Measurements from ENCODE around the gene MSL2. TPM values are rescaled to one million over a fixed set of nuclear protein-coding genes. Genes with fewer than 3 reads are reported as not detected.
A peak's percentile ranks its signal among the peaks of the same experiment; 100 is the strongest.
"Not testable (repeated sequence)": the region's sequence is repeated elsewhere in the genome, so short reads cannot be mapped to it uniquely, and the experiment has no call there.

MSL2 gene
- total RNA-seq, 1 experiment from 2014 or later = 6.4 TPM

DNA sequence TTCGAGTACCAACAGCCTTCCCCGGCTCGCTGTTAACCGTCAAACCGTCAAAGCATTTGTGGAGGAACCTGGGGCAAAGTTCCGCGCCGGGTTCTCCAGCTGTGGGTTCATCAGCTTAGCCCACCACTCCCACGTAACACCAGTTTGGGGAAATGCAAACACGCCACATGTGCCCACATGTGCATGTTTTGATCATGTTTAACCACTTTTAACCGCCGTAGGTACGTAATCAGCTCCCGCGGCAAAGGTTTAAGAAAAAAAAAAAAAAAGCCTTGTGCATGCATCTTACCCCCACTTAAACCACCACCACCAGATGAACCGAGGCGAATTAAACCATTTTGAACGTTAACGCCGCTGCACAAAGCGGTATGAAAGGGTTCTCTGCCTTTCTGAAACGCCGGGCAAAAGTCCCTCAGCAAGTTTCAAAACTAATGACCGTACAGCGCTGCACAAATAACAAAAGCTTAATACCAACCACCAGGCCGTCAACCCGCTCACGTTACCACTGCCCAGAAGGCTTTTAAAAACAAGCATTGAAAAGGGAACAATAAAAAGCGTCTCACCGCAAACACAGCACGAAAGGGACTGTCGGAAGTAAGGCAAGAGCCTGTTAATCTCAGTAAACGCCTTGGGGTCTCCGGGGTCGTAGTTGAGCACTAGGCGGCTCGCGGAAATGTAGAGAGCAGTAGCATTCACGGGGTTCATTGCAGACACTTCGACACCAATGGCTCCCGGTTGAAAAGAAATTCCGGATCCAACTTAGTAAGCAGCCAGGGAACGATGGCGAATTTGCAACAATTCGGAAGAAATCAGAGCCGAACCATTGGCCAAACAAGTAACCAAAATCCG lies 1.5 kb downstream of the MSL2 start:
- in situ Hi-C loops (cut with HindIII; ENCODE audit: low pct_unique_long_range_greater_than_20kb, low sequenced_read_pairs) = no loop called here
- no peak for DNase-seq (ENCODE audit: low read depth)

DNA sequence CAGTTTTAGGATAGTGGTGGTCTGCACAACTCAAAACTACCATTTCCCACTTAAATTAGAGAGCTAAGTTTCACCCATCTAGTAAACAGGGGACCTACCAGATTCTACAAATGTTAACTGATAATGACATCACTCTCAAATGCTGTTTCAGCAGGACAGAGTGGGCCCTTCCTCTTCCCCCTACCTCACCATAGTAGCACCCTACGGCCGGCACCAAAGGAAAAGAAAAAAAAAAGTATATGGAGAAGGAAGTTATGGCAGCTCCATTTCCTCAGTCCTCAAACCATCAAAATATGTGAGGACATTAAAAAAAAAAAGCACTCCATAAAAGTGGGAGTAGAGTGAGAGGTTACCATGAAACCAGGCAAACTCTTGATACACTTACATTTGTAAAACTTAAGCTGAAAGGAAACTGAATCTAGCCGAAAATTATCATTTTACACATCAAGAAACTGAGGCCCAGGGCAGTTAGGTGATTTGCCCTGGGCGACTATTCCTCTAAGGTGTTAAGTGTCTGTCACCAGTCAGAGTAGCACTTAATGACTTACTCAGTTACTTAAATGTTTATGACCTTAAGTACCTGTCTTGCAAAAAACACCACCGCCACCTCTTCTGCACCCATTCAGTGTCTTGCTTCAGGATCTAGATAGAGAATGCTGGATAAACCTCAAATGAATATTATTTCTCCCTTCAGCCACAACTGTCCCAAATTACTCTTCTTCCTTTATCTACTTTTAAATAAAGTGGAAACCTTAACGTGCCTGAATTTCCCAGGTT lies 2.7 kb downstream of the MSL2 start:
- peak; percentile 29 for DNase-seq (ENCODE audit: low read depth)
- in situ Hi-C loops (cut with HindIII; ENCODE audit: low pct_unique_long_range_greater_than_20kb, low sequenced_read_pairs) = no loop called here

DNA sequence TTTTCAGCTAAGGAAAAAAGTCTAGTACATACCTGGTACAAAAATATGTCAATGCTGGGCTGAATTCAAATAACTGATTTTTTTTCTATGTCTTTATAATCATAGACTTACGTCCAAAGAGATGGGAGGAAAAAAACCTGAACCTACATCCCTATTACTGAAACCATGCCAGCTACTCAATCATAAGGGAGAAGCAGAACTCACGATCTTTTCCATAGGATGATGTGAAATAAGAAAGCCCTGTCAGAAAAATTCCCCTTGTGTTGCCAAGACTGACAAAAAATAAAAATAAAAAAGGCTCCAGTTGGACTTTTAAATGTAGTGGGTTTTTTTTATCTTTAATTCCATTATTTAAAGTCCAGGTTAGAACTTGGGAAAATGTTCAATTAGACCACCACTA lies 3.3 kb downstream of the MSL2 start:
- in situ Hi-C loops (cut with HindIII; ENCODE audit: low pct_unique_long_range_greater_than_20kb, low sequenced_read_pairs) = no loop called here
- no peak for DNase-seq (ENCODE audit: low read depth)

DNA sequence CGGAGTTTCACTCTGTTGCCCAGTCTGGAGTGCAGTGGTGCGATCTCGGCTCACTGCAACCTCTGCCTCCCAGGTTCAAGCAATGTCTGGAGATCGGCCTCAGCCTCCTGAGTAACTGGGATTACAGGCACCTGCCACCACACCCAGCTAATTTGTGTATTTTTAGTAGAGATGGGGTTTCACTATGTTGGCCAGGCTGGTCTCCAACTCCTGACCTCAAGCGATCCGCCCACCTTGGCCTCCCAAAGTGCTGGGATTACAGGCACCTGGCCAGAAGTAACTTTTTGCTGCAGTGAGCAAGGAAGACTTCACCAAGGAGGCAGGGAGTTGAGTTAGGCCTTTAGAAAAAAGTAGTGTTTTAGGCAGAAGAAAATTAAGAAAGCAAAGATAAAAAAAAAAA lies 3.9 kb downstream of the MSL2 start:
- in situ Hi-C loops (cut with HindIII; ENCODE audit: low pct_unique_long_range_greater_than_20kb, low sequenced_read_pairs); DNase-seq (ENCODE audit: low read depth): not testable (repeated sequence)

DNA sequence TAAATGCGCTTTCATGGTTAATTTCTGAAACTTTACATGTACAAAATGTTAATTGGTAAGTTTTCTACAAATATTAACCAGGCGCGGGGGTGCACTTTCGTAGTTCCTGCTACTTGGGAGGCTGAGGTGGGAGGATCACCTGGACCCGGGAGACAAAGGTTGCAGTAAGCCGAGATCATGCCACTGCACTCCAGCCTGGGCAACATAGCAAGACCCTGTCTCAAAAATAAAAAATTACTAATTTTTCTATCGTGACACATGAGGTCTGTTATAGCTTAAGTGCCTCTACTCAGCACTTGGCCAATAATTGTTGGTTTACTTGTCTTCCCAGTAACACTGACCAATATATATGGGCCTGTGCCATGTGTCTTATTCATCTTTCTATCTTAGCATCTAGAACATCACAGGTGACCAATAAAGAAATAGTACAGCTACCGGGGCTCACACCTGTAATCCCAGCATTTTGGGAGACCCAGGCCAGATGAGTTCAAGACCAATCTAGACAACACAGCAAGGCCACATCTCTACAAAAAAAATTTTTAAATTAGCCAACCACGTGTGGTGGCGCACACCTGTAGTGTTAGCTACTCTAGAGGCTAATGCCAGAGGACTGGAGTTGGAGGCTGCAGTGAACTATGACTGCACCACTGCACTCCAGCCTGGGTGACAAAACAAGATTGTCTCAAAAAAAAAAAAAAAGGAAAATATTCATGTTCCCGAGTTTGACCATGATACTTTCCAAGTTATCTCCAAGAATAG lies 6.1 kb downstream of the MSL2 start:
- in situ Hi-C loops (cut with HindIII; ENCODE audit: low pct_unique_long_range_greater_than_20kb, low sequenced_read_pairs) = no loop called here
- DNase-seq (ENCODE audit: low read depth) = no peak

DNA sequence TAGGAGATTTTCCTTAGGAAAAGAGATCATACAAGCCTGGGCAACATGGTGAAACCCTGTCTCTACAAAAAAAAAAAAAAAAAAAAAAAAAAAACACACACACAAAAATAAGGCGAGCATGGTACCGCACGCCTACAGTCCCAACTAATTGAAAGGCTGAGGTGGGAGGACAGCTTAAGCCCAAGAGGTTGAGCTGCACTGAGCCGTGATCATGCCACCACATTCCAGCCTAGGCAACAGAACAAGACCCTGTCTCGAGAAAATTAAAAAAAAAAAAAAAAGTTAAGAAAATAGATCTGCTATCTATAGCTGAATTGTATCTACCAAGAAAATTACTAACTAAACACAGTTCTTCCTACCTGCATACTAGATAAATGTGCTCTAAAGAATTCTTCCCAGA lies 7.1 kb downstream of the MSL2 start:
- no peak for DNase-seq (ENCODE audit: low read depth)
- in situ Hi-C loops (cut with HindIII; ENCODE audit: low pct_unique_long_range_greater_than_20kb, low sequenced_read_pairs) = no loop called here

DNA sequence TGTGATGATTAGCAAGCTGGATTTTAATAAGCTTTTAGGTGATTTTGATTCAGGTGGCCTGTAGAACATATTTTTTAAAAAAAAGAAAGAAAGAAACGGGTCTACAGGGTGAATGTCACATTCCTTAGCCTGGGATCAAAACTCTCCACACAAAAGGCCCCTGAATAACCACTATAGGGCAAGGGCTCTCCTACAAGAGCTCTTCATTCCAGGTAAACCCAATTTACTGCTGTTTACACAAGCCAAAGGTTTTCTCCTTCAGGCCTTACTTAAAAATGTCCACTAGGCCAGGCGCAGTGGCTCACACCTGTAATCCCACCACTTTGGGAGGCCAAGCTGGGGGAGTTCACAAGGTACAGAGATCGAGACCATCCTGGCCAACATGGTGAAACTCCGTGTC lies 8.3 kb downstream of the MSL2 start:
- no peak for DNase-seq (ENCODE audit: low read depth)
- in situ Hi-C loops (cut with HindIII; ENCODE audit: low pct_unique_long_range_greater_than_20kb, low sequenced_read_pairs) = no loop called here

DNA sequence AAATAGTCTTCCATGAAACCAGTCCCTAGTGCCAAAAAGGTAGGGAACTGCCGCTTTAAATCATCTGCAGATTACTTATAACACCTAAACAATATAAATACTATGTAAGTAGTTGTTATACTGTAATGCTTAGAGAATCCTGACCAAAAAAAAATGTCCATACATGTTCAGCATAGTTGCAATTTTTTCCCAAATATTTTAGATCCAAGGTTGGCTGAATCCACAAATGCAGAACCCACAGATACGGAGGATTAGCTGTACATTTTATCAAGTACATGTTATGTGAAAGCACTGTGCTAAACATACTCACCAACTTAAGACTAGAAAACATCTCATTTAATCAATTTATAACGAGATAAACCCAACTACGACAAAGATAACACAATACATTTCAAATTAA lies 9.3 kb downstream of the MSL2 start:
- no peak for DNase-seq (ENCODE audit: low read depth)
- in situ Hi-C loops (cut with HindIII; ENCODE audit: low pct_unique_long_range_greater_than_20kb, low sequenced_read_pairs) = no loop called here

DNA sequence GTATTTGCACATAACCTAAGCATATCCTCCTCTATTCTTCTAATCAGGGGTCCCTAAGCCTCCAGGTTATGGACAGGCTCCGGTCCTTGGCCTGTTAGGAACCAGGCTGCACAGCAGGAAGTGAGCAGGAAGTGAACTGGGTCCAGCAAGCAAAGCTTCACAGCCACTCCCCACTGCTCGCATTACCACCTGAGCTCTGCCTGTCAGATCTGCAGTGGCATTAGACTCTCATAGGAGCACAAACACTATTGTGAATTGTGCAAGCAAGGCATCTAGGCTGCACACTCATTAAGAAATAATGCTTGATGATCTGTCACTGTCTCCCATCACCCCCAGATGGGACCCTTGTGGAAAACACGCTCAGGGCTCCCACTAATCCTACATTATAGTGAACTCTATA lies 9.8 kb downstream of the MSL2 start:
- in situ Hi-C loops (cut with HindIII; ENCODE audit: low pct_unique_long_range_greater_than_20kb, low sequenced_read_pairs) = no loop called here
- no peak for DNase-seq (ENCODE audit: low read depth)

DNA sequence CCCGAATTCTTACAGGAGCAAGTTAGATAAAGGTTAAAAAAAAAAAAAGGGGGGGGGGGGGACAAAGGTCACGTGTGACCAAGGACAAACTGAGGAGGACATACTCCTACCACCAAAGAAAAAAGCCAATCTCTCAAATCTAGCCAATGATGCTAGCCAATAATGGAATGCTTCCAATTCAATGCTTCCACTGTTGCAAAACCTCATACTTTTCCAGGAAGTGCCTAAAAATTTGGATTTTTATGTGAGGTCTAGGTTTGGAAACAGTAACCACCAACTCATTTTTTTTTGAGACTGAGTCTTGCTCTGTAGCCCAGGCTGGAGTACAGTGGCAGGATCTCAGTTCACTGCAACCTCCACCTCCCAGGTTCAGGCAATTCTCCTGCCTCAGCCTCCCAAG lies 11.4 kb downstream of the MSL2 start:
- in situ Hi-C loops (cut with HindIII; ENCODE audit: low pct_unique_long_range_greater_than_20kb, low sequenced_read_pairs) = no loop called here
- no peak for DNase-seq (ENCODE audit: low read depth)

DNA sequence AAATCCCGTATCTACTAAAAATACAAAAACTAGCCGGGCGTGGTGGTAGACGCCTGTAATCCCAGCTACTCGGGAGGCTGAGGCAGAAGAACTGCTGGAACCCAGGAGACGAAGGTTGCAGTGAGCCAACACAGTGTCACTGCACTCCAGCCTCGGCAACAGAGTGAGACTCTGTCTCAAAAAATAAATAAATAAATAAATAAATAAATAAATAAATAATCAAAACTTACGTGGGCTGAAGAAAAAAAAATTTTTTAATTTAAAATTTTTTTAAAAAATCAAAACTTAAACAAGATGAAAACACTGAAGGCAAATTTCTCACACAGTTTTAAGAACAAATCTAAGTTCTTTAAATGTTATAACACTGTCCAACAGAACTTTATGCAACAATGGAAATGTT lies 14.4 kb downstream of the MSL2 start:
- DNase-seq (ENCODE audit: low read depth) = no peak
- in situ Hi-C loops (cut with HindIII; ENCODE audit: low pct_unique_long_range_greater_than_20kb, low sequenced_read_pairs) = no loop called here

DNA sequence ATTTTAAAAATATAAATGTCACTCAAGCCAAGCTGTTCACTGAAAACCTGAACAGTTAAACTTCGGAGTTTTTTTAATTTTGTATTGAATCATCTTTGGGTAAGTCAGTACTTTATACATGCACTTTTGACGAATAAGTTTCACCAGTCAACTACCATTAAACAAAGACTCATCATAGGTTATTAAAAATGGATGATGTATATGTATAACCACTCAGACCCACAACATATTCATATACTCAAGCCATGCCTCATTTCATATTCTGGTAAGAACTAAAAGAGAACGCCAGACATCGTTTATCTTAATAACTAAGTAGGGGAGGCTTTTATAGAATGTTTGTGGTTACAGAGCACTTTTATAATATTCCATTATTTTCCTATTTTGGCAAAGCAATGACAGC lies 18.3 kb downstream of the MSL2 start:
- in situ Hi-C loops (cut with HindIII; ENCODE audit: low pct_unique_long_range_greater_than_20kb, low sequenced_read_pairs) = no loop called here
- no peak for DNase-seq (ENCODE audit: low read depth)

DNA sequence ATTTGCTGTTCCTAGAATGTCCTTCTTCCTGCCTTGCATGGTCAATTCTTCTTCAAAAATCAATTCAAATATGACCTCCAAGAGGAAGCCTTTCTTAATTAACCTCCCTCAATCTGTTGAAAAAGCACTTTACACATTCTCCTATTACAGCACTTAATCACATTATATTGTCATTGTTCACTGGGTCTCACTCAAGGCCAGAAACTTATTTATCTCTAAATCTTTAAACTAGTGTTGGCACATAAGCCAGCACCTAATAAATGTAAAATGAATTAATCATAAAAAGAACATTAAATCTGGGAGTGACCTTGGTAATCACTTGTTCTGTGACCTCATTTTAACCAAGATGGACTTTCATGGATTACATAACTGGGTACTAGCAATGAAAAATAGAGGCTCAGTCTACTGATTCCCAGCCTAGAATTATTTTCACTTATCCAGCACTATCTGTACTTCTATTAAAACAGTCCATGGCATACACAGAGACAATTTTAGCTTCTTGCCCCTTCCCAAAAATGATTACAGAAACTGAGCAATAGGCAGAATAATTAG lies 22.1 kb downstream of the MSL2 start:
- in situ Hi-C loops (cut with HindIII; ENCODE audit: low pct_unique_long_range_greater_than_20kb, low sequenced_read_pairs) = no loop called here

DNA sequence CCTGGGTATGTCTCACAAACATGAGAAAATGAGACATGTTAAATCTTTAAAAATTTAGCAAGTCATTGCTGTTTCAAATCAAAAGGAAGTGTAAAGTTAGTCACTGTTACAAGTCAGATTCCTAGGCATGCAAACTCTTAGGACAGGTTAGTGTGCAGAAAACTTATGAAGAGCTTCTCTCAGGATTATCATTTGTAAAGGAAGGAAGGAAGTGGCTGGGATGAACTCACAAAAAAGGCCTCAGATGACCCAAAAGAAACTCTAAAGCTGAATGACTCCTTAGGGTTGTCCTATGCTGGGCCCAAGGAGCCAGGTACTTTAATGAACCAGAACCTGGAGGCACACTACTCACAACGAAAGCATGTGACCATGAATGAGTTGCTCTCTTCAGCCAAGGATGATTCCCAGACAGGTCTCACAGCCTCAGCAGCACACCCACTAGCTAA lies 25.0 kb downstream of the MSL2 start:
- peak; percentile 42 for DNase-seq (ENCODE audit: low read depth)

More for the DNA sequence above, 22.1 kb downstream of the MSL2 start:
- DNase-seq (ENCODE audit: low read depth) = no peak

DNA sequence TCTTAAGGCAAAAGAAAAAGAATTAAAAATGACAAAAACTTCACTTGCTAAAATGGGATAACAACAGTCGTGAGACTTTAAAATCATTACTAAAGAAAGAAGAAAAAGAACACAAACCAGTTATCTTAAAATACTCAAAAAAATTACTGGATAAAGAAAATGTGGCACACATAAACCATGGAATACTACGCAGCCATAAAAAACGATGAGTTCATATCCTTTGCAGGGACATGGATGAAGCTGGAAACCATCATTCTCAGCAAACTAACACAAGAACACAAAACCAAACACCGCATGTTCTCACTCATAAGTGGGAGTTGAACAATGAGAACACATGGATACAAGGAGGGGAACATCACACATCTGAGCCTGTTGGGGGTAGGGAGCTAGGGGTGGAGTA lies 27.9 kb downstream of the MSL2 start:
- in situ Hi-C loops (cut with HindIII; ENCODE audit: low pct_unique_long_range_greater_than_20kb, low sequenced_read_pairs) = not testable (repeated sequence)

More for the DNA sequence above, 25.0 kb downstream of the MSL2 start:
- in situ Hi-C loops (cut with HindIII; ENCODE audit: low pct_unique_long_range_greater_than_20kb, low sequenced_read_pairs) = no loop called here

DNA sequence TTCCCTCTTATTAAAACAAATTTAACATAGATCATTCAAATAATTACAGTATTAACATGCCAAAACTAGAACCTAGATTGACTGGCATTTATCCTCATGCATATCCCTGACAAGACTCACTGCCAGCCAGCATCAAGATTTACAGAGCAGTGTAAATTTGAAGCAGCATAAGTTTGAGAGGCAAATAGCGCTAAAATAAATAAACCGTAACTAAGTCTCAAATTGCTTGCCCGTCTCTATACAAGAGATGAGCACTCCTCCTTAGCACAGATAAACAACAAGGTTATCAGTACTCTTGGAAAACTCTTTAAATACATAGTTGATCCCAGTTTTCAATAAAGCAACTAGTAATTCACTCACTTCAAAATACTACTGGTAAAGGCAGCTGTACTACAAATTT lies 29.6 kb downstream of the MSL2 start:
- in situ Hi-C loops (cut with HindIII; ENCODE audit: low pct_unique_long_range_greater_than_20kb, low sequenced_read_pairs) = no loop called here

More for the DNA sequence above, 27.9 kb downstream of the MSL2 start:
- not testable (repeated sequence) for DNase-seq (ENCODE audit: low read depth)

DNA sequence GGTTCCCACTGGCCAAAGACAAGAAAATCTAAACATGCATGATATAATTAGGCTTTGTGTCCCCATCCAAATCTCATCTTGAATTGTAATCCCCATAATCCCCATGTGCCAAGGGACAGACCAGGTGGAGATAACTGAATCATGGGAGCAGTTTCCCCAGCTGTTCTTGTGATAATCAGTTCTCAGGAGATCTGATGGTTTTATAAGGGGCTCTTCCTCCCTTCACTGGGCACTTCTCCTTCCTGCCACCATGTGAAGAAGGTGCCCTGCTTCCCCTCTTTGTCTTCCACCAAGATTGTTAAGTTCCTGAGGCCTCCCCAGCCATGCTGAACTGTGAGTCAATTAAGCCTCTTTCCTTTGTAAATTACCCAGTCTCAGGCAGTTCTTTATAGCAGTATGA lies 32.5 kb downstream of the MSL2 start:
- DNase-seq (ENCODE audit: low read depth); in situ Hi-C loops (cut with HindIII; ENCODE audit: low pct_unique_long_range_greater_than_20kb, low sequenced_read_pairs): not testable (repeated sequence)

More for the DNA sequence above, 29.6 kb downstream of the MSL2 start:
- DNase-seq (ENCODE audit: low read depth) = no peak

DNA sequence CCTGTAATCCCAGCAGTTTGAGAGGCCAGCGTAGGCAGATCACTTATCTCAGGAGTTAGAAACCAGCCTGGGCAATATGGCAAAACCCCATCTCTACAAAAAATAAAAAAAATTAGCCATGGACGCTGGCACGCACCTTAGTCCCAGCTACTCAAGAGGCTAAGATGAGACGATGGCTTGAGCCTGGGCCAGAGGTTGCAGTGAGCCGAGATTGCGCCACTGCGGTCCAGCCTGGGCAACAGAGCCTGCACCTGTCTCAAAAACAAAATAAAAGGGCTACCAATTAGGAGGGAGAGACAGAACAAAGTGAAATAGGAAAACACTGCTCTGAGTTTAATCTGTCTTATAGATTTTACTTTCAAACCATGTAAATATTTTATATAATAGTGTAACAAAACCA lies 33.8 kb downstream of the MSL2 start:
- DNase-seq (ENCODE audit: low read depth) = no peak
- in situ Hi-C loops (cut with HindIII; ENCODE audit: low pct_unique_long_range_greater_than_20kb, low sequenced_read_pairs) = no loop called here

All from Caki2 (cell line).